HUES48 (cell line): ENCODE results near the gene BRF1.

Source experiments
- H3K27ac ChIP-seq: one replicate; pipeline ENCODE4 v1.7.0; 2013; ENCODE audit warnings: low read depth, low read length, inconsistent platforms
- H3K27me3 ChIP-seq: 2 replicates; pipeline ENCODE4 v1.6.1; 2013; ENCODE audit warnings: mild to moderate bottlenecking, low read length; ENCODE audit not compliant: control insufficient read depth, insufficient read depth
- H3K36me3 ChIP-seq: 2 replicates; pipeline ENCODE4 v1.6.1; 2013; ENCODE audit warnings: low read length; ENCODE audit not compliant: control insufficient read depth, insufficient read depth
- H3K4me1 ChIP-seq: 2 replicates; pipeline ENCODE4 v1.6.1; 2013; ENCODE audit warnings: mild to moderate bottlenecking, low read length; ENCODE audit not compliant: control insufficient read depth, insufficient read depth
- H3K4me3 ChIP-seq: 2 replicates; pipeline ENCODE4 v1.5.1; 2013; ENCODE audit warnings: mild to moderate bottlenecking, low read depth, low read length
- H3K9ac ChIP-seq: 2 replicates; pipeline ENCODE4 v1.6.1; 2013; ENCODE audit warnings: mild to moderate bottlenecking, low read depth, low read length, moderate library complexity
- H3K9me3 ChIP-seq: 2 replicates; pipeline ENCODE4 v1.6.1; 2013; ENCODE audit warnings: low read length; ENCODE audit not compliant: control insufficient read depth, insufficient read depth

Gene BRF1

GRCh38 chr14:105197211-105197641 lies 103.6 kb downstream of the BRF1 start:
- peaks cover 6% of the 10 kb centered on the region; the same call in 1 of the 2 replicates for H3K4me1 ChIP-seq
- H3K36me3 ChIP-seq: no peaks in the 10 kb centered on the region
- H3K27ac ChIP-seq: no peak overlapping the region
- no peak overlapping the region for H3K9ac ChIP-seq
- peaks cover 34% of the 10 kb centered on the region for H3K27me3 ChIP-seq
- no peaks in the 10 kb centered on the region for H3K9me3 ChIP-seq
- no peak overlapping the region; the same call in 1 of the 2 replicates for H3K4me3 ChIP-seq

GRCh38 chr14:105196265-105196960 lies 104.4 kb downstream of the BRF1 start:
- Histone ChIP-seq H3K27me3 (peaks cover 34% of the 10 kb centered on the region), H3K36me3 (no peaks in the 10 kb centered on the region), H3K4me3 (peak overlapping the region; percentile 48; the same call in 1 of the 2 replicates), H3K9me3 (no peaks in the 10 kb centered on the region), H3K4me1 (peaks cover 6% of the 10 kb centered on the region; the same call in 1 of the 2 replicates), H3K27ac (peak overlapping the region; percentile 66), H3K9ac (no peak overlapping the region)

- peaks cover 6% of the 10 kb centered on the region; the same call in 1 of the 2 replicates for H3K4me1 ChIP-seq
- H3K27ac ChIP-seq: peak overlapping the region; percentile 66
- no peaks in the 10 kb centered on the region for H3K36me3 ChIP-seq
- H3K27me3 ChIP-seq: peaks cover 34% of the 10 kb centered on the region
- no peaks in the 10 kb centered on the region for H3K9me3 ChIP-seq
- H3K9ac ChIP-seq: no peak overlapping the region
- peak overlapping the region; percentile 48; the same call in 1 of the 2 replicates for H3K4me3 ChIP-seq
Measured at GRCh38 chr14:105195522-105196264, 105.1 kb downstream of the BRF1 start.

- no peaks in the 10 kb centered on the region for H3K36me3 ChIP-seq
- no peak overlapping the region for H3K4me3 ChIP-seq
- no peak overlapping the region for H3K9ac ChIP-seq
- H3K9me3 ChIP-seq: no peaks in the 10 kb centered on the region
- no peak overlapping the region for H3K27ac ChIP-seq
- H3K4me1 ChIP-seq: peaks cover 6% of the 10 kb centered on the region; the same call in 1 of the 2 replicates
- H3K27me3 ChIP-seq: peaks cover 34% of the 10 kb centered on the region
Measured at GRCh38 chr14:105195051-105195450, 105.8 kb downstream of the BRF1 start.

GRCh38 chr14:105193916-105194782 lies 106.7 kb downstream of the BRF1 start:
- Histone ChIP-seq H3K27me3 (peaks cover 34% of the 10 kb centered on the region), H3K4me1 (peaks cover 6% of the 10 kb centered on the region; the same call in 1 of the 2 replicates), H3K27ac (no peak overlapping the region), H3K4me3 (no peak overlapping the region), H3K9me3 (no peaks in the 10 kb centered on the region), H3K36me3 (no peaks in the 10 kb centered on the region), H3K9ac (no peak overlapping the region)

- Histone ChIP-seq H3K27me3 (peaks cover 29% of the 10 kb centered on the region), H3K4me3 (no peak overlapping the region), H3K36me3 (no peaks in the 10 kb centered on the region), H3K27ac (no peak overlapping the region), H3K9ac (no peak overlapping the region), H3K4me1 (peaks cover 6% of the 10 kb centered on the region; the same call in 1 of the 2 replicates), H3K9me3 (no peaks in the 10 kb centered on the region)
Measured at GRCh38 chr14:105192866-105193731, 107.7 kb downstream of the BRF1 start.

- H3K9me3 ChIP-seq: no peaks in the 10 kb centered on the region
- H3K4me1 ChIP-seq: no peaks in the 10 kb centered on the region
- no peak overlapping the region for H3K27ac ChIP-seq
- H3K27me3 ChIP-seq: no peaks in the 10 kb centered on the region
- H3K4me3 ChIP-seq: no peak overlapping the region
- H3K36me3 ChIP-seq: no peaks in the 10 kb centered on the region
- no peak overlapping the region for H3K9ac ChIP-seq
Measured at GRCh38 chr14:105187935-105188524, 112.8 kb downstream of the BRF1 start.

- Histone ChIP-seq H3K4me3 (no peak overlapping the region), H3K9ac (no peak overlapping the region), H3K27me3 (peaks cover 9% of the 10 kb centered on the region), H3K9me3 (no peaks in the 10 kb centered on the region), H3K36me3 (no peaks in the 10 kb centered on the region), H3K27ac (no peak overlapping the region), H3K4me1 (no peaks in the 10 kb centered on the region)
Measured at GRCh38 chr14:105187116-105187515, 113.7 kb downstream of the BRF1 start.

- H3K4me3 ChIP-seq: no peak overlapping the region
Measured at GRCh38 chr14:105185973-105186372, 114.8 kb downstream of the BRF1 start.

GRCh38 chr14:105185001-105185400 lies 115.8 kb downstream of the BRF1 start:
- Histone ChIP-seq H3K4me1 (no peaks in the 10 kb centered on the region), H3K9me3 (no peaks in the 10 kb centered on the region), H3K27me3 (peaks cover 17% of the 10 kb centered on the region), H3K9ac (no peak overlapping the region), H3K4me3 (no peak overlapping the region), H3K36me3 (no peaks in the 10 kb centered on the region), H3K27ac (no peak overlapping the region)

More at GRCh38 chr14:105185973-105186372, 114.8 kb downstream of the BRF1 start:
- no peaks in the 10 kb centered on the region for H3K4me1 ChIP-seq
- no peaks in the 10 kb centered on the region for H3K9me3 ChIP-seq
- peaks cover 15% of the 10 kb centered on the region for H3K27me3 ChIP-seq
- no peaks in the 10 kb centered on the region for H3K36me3 ChIP-seq
- H3K9ac ChIP-seq: no peak overlapping the region
- H3K27ac ChIP-seq: no peak overlapping the region
